ENCODE data around the gene SHISA4.
A peak's percentile ranks its signal among the peaks of the same experiment; 100 is the strongest.

SHISA4 gene

DNA sequence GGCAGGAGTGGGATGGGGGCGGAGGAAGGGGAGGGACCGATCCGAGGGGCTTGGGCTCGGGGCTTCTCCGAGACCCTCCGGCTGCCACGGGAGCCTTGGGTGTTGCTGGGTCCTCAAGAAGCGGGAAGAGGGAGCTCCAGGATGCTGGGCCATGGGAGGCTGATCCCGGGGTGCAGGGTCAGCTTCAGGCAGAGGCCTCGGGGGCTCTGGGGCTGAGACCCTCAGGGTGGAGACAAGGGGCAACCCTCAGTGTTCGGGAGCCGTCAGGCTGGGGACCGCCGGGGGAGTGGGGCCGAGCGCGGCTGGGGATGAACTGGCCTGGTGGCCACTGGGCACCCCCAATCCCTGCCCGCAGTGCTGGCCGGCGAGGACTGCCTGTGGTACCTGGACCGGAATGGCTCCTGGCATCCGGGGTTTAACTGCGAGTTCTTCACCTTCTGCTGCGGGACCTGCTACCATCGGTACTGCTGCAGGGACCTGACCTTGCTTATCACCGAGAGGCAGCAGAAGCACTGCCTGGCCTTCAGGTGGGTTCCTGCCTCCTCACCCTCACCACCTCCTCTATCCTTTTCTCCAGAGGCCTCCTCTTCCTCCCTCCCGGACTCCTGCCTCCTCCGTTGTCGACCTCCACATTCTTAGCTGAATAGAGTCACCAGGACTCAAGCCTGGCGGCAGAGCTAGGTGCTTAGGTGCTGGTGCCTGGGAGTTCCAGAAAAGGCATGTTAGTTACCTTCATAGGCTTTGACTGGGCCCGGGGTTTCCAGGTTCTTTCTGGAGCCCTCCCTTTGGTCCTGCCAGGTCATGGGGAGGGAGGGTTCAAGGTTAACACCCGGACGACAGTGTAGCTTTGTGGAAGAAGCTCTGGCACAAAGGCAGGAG is 631 bp downstream of the SHISA4 start:
- Histone ChIP-seq H3K27me3 (ENCODE audit: control insufficient read depth, insufficient read depth, low read length, poor library complexity, severe bottlenecking) (peaks cover 16% of the 10 kb centered on the region), H3K36me3 (ENCODE audit: control insufficient read depth, insufficient read depth, low read length) (no peaks in the 10 kb centered on the region), H3K4me1 (ENCODE audit: control insufficient read depth, insufficient read depth, low read length) (peaks cover 22% of the 10 kb centered on the region), H3K9me3 (ENCODE audit: control insufficient read depth, low read length) (no peaks in the 10 kb centered on the region), H3K27ac (ENCODE audit: insufficient read depth, low read depth, low read length, poor library complexity, severe bottlenecking) (no peak overlapping the region), H3K4me3 (ENCODE audit: insufficient read depth, low read depth, low read length) (peak overlapping the region; percentile 59)
- WGBS, 2 experiments: 41 to 42% methylated on average over 33 of the region's 33 CpGs

DNA sequence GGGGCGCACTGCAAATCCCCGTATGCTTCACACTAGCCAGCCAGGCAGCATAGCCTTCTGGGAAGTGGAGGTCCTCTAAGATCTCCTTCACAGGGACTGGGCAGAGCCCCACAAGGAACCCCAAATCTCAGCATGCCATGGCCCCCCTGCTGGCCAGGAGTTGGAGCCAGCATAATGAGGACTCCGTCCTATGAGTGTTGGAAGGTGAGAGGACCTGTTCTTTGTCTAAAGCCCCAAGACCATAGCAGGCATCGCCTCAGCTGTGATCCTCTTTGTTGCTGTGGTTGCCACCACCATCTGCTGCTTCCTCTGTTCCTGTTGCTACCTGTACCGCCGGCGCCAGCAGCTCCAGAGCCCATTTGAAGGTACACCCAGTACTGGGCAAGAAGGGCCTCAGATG is 1.5 kb downstream of the SHISA4 start:
- no peak overlapping the region for H3K4me3 ChIP-seq (ENCODE audit: insufficient read depth, low read depth, low read length)
- H3K27ac ChIP-seq (ENCODE audit: insufficient read depth, low read depth, low read length, poor library complexity, severe bottlenecking): no peak overlapping the region
- H3K27me3 ChIP-seq (ENCODE audit: control insufficient read depth, insufficient read depth, low read length, poor library complexity, severe bottlenecking): peaks cover 16% of the 10 kb centered on the region
- peaks cover 23% of the 10 kb centered on the region for H3K4me1 ChIP-seq (ENCODE audit: control insufficient read depth, insufficient read depth, low read length)
- H3K36me3 ChIP-seq (ENCODE audit: control insufficient read depth, insufficient read depth, low read length): no peaks in the 10 kb centered on the region
- no peaks in the 10 kb centered on the region for H3K9me3 ChIP-seq (ENCODE audit: control insufficient read depth, low read length)
- WGBS, 2 experiments: 93 to 94% methylated on average over 7 of the region's 7 CpGs

DNA sequence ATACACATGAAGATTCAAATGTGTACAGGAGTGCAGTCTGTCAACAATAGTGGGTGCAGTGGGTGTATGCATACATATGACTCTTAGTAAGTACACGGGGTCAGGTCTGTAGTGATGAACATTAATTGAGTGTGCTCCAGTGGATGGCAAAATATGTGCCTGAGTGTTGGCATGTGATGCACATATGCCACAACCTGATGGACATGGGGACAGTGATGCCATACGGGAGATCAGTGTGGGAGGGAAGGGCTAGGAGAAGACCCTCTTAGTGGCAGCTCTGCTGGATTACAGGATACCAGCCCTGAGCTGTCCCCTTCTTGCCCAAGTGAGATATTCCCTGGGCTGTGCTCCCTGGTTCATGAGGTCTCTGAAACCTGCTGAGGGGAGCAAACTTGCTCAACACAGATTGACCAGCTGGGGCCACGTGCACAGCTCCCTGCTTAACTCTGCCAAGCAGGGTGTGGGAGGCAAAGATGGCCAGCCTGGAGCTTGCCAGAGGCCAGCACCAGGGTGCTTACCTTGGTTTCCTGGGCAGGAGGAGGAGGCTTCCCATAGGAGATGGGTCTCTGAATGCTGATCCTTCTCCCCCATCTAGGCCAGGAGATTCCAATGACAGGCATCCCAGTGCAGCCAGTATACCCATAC is 2.2 kb downstream of the SHISA4 start:
- H3K4me1 ChIP-seq (ENCODE audit: control insufficient read depth, insufficient read depth, low read length): peaks cover 23% of the 10 kb centered on the region
- peaks cover 16% of the 10 kb centered on the region for H3K27me3 ChIP-seq (ENCODE audit: control insufficient read depth, insufficient read depth, low read length, poor library complexity, severe bottlenecking)
- no peaks in the 10 kb centered on the region for H3K36me3 ChIP-seq (ENCODE audit: control insufficient read depth, insufficient read depth, low read length)
- H3K9me3 ChIP-seq (ENCODE audit: control insufficient read depth, low read length): no peaks in the 10 kb centered on the region
- no peak overlapping the region for H3K4me3 ChIP-seq (ENCODE audit: insufficient read depth, low read depth, low read length)
- WGBS, 2 experiments: 90 to 92% methylated on average over 3 of the region's 3 CpGs
- no peak overlapping the region for H3K27ac ChIP-seq (ENCODE audit: insufficient read depth, low read depth, low read length, poor library complexity, severe bottlenecking)

DNA sequence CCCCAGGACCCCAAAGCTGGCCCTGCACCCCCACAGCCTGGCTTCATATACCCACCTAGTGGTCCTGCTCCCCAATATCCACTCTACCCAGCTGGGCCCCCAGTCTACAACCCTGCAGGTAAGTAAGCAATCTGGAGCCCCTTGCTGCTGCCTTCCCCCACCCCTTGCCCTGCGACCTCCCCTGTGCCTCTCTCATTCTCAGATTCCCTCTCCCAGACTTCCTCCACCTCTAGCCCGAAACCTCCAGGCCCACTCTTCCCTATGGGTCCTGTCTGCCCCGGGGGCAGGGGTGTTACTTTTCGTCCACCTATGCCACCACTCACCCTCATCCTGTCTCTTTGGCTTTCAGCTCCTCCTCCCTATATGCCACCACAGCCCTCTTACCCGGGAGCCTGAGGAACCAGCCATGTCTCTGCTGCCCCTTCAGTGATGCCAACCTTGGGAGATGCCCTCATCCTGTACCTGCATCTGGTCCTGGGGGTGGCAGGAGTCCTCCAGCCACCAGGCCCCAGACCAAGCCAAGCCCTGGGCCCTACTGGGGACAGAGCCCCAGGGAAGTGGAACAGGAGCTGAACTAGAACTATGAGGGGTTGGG is 2.9 kb downstream of the SHISA4 start:
- Histone ChIP-seq H3K27ac (ENCODE audit: insufficient read depth, low read depth, low read length, poor library complexity, severe bottlenecking) (no peak overlapping the region), H3K9me3 (ENCODE audit: control insufficient read depth, low read length) (no peaks in the 10 kb centered on the region), H3K4me3 (ENCODE audit: insufficient read depth, low read depth, low read length) (no peak overlapping the region), H3K27me3 (ENCODE audit: control insufficient read depth, insufficient read depth, low read length, poor library complexity, severe bottlenecking) (peaks cover 16% of the 10 kb centered on the region), H3K4me1 (ENCODE audit: control insufficient read depth, insufficient read depth, low read length) (peaks cover 23% of the 10 kb centered on the region), H3K36me3 (ENCODE audit: control insufficient read depth, insufficient read depth, low read length) (no peaks in the 10 kb centered on the region)
- 85 to 89% methylated on average over 5 of the region's 5 CpGs for WGBS, 2 experiments

DNA sequence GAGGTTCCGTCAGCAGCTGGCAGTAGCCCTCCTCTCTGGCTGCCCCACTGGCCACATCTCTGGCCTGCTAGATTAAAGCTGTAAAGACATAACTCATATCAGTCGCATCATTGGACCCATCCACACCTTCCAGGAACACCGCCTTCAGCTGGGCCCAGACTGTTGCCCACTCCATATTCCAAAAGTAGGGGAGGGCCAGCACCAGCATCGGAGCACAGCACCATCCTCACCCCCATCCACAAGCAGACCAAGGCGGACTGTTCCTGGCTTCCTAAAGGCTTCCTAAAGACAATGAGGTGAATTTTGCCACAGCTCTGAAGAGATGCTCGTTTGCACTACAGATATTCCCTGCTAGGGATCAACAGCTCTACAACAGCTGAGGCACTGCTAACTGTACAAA is 3.5 kb downstream of the SHISA4 start:
- WGBS, 2 experiments: 92 to 96% methylated on average over 6 of the region's 6 CpGs
- H3K9me3 ChIP-seq (ENCODE audit: control insufficient read depth, low read length): no peaks in the 10 kb centered on the region
- H3K4me3 ChIP-seq (ENCODE audit: insufficient read depth, low read depth, low read length): no peak overlapping the region
- H3K36me3 ChIP-seq (ENCODE audit: control insufficient read depth, insufficient read depth, low read length): no peaks in the 10 kb centered on the region
- no peak overlapping the region for H3K27ac ChIP-seq (ENCODE audit: insufficient read depth, low read depth, low read length, poor library complexity, severe bottlenecking)
- peaks cover 16% of the 10 kb centered on the region for H3K27me3 ChIP-seq (ENCODE audit: control insufficient read depth, insufficient read depth, low read length, poor library complexity, severe bottlenecking)
- peaks cover 23% of the 10 kb centered on the region for H3K4me1 ChIP-seq (ENCODE audit: control insufficient read depth, insufficient read depth, low read length)

GRCh38 chr1:201893431-201893830 is 4.7 kb downstream of the SHISA4 start:
- H3K4me3 ChIP-seq (ENCODE audit: insufficient read depth, low read depth, low read length): no peak overlapping the region
- H3K4me1 ChIP-seq (ENCODE audit: control insufficient read depth, insufficient read depth, low read length): peaks cover 17% of the 10 kb centered on the region
- no peaks in the 10 kb centered on the region for H3K9me3 ChIP-seq (ENCODE audit: control insufficient read depth, low read length)
- no peak overlapping the region for H3K27ac ChIP-seq (ENCODE audit: insufficient read depth, low read depth, low read length, poor library complexity, severe bottlenecking)
- WGBS, 2 experiments: 50 to 62% methylated on average over 3 of the region's 3 CpGs
- peaks cover 16% of the 10 kb centered on the region for H3K27me3 ChIP-seq (ENCODE audit: control insufficient read depth, insufficient read depth, low read length, poor library complexity, severe bottlenecking)
- H3K36me3 ChIP-seq (ENCODE audit: control insufficient read depth, insufficient read depth, low read length): no peaks in the 10 kb centered on the region

DNA sequence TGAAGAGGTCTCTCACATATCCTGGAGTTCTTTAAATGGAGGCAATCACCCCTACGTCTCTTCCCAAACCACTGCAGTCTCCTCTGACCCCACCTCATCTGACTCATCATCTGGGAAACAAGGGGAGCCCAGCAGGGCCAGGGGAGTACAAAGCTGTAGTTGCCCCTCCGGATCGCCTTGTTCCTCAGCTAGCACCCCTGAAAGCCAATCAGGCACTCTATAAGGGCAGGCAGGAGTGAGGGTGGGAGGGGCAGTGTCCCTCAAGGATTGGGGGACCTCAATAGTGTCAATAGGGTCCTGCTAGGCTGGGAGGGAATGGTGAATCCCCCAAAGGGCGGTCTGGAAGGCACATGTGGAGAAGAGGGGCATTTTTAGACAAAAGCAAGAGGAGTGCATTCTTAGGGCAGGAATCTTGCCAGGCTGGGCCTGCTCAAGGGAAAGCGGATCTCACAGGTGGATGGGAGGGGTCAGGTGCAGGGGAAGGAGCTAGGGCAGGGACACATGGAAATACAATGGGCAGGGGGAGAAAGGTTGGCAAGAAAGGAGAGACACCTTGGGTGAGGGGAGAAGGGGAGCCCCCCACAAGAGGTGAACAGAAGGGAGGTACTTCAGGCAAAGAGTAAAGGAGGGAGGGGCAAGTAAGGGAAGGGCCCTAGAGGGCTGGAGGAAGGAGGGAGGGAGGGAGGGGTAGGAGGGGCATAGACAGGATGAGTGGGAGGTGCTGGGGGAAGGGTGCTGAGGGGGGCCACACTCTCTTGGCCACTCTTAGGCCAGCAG is 5.8 kb downstream of the SHISA4 start:
- 70 to 72% methylated on average over 5 of the region's 5 CpGs for WGBS, 2 experiments
- Histone ChIP-seq H3K4me1 (ENCODE audit: control insufficient read depth, insufficient read depth, low read length) (peaks cover 14% of the 10 kb centered on the region), H3K4me3 (ENCODE audit: insufficient read depth, low read depth, low read length) (no peak overlapping the region), H3K9me3 (ENCODE audit: control insufficient read depth, low read length) (no peaks in the 10 kb centered on the region), H3K36me3 (ENCODE audit: control insufficient read depth, insufficient read depth, low read length) (no peaks in the 10 kb centered on the region), H3K27ac (ENCODE audit: insufficient read depth, low read depth, low read length, poor library complexity, severe bottlenecking) (no peak overlapping the region), H3K27me3 (ENCODE audit: control insufficient read depth, insufficient read depth, low read length, poor library complexity, severe bottlenecking) (peaks cover 11% of the 10 kb centered on the region)

DNA sequence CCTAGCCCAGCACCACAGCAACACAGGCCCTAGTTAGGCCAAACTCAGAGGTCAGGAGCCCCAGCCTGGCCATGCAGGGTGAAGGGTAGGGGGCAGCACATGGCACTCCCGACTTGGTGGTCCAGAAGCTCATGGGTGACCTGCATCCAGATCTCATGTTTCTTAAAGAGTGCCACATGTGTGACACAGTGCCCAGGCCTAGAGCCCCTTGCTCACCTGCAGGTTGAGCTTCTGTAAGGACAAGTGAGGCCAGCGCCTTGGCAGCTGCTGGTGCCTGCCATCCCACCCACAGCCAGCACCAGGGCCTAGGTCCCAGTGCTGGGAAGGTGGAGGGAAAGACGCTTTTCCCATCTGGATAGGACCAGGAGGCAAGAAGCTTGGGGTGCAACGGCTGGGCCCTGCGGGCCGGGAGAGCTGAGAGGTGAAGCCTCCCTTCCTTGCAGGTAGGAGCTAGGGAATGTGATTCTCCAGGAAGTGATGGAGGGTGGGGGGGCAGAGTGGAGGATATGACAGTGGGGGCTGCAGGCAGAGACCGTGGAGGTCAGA is 6.5 kb downstream of the SHISA4 start:
- Histone ChIP-seq H3K27me3 (ENCODE audit: control insufficient read depth, insufficient read depth, low read length, poor library complexity, severe bottlenecking) (peaks cover 4% of the 10 kb centered on the region), H3K4me3 (ENCODE audit: insufficient read depth, low read depth, low read length) (no peak overlapping the region)
- WGBS, 2 experiments: 91 to 92% methylated on average over 7 of the region's 7 CpGs

DNA sequence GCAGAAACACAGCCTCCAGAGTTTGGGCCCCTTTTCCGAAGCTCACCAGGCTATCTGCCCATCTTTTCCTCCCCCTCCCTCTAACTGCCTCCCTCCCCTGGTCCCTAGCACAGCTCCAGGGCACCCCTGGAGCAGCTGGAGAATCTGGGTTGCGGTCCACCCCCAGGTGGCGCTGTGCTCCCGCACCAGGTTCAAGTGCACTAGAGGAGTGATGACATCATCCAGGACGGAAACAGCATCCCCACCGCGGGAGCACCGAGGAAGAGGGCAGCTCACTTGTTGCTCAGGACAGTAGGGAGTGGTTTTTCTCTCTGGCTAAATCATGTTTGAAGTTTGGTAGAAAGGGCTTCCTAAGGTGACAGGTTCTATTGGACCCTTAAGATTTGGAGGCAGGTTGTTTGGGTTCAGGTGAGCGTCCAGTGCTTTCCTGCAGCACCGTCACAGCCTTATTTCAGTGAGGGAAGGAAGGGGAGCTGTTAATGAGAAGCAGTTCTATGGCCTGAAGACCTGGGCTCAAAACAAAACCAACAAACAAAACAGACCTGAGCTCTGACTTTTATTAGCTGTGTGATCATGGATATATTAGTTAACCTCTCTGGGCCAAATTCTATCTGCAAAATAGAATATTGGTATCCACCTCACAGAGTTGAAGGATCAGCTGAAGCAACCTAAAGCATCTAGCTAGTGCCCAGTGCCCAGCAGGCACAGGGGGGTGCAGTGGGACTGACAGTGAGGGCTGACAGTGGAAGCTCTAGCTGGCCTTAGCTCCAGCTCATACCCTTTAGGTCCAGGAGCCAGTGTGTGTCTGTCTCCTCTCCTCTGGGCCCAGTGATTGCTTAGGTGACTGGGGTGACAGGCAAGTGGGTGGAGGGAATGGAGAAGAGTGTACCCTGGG is 7.5 kb downstream of the SHISA4 start:
- Histone ChIP-seq H3K27ac (ENCODE audit: insufficient read depth, low read depth, low read length, poor library complexity, severe bottlenecking) (no peak overlapping the region), H3K4me1 (ENCODE audit: control insufficient read depth, insufficient read depth, low read length) (peaks cover 14% of the 10 kb centered on the region), H3K27me3 (ENCODE audit: control insufficient read depth, insufficient read depth, low read length, poor library complexity, severe bottlenecking) (no peaks in the 10 kb centered on the region), H3K4me3 (ENCODE audit: insufficient read depth, low read depth, low read length) (no peak overlapping the region), H3K9me3 (ENCODE audit: control insufficient read depth, low read length) (no peaks in the 10 kb centered on the region), H3K36me3 (ENCODE audit: control insufficient read depth, insufficient read depth, low read length) (no peaks in the 10 kb centered on the region)
- WGBS, 2 experiments: 25% methylated on average over 10 of the region's 10 CpGs

More for the DNA sequence above, 6.5 kb downstream of the SHISA4 start:
- Histone ChIP-seq H3K4me1 (ENCODE audit: control insufficient read depth, insufficient read depth, low read length) (peaks cover 14% of the 10 kb centered on the region), H3K36me3 (ENCODE audit: control insufficient read depth, insufficient read depth, low read length) (no peaks in the 10 kb centered on the region), H3K9me3 (ENCODE audit: control insufficient read depth, low read length) (no peaks in the 10 kb centered on the region), H3K27ac (ENCODE audit: insufficient read depth, low read depth, low read length, poor library complexity, severe bottlenecking) (no peak overlapping the region)

Data from ectodermal cell (in vitro differentiated cells).